Skeletal muscle tissue (tissue), 4 donors: ENCODE data around the gene CXXC5. TPM values are rescaled to one million over a fixed set of nuclear protein-coding genes. Genes with fewer than 3 reads are reported as not detected.

Source experiments
- H3K27ac ChIP-seq: one replicate; pipeline ENCODE4 v1.7.0; 2013; ENCODE audit warnings: mild to moderate bottlenecking, low read depth, low read length, inconsistent platforms
- H3K27me3 ChIP-seq, 3 donors: one replicate each; pipeline ENCODE4 v1.7.0; 2013; ENCODE audit warnings: low read length in 3 of 3; ENCODE audit not compliant: control insufficient read depth in 3 of 3, insufficient read depth in 3 of 3
- H3K36me3 ChIP-seq, 3 donors: one replicate each; pipeline ENCODE4 v1.7.0; 2013; ENCODE audit warnings: low read length in 3 of 3; ENCODE audit not compliant: control insufficient read depth in 3 of 3, insufficient read depth in 3 of 3
- H3K4me1 ChIP-seq, 3 donors: one replicate each; pipeline ENCODE4 v1.7.0; 2013; ENCODE audit warnings: low read length in 3 of 3, mild to moderate bottlenecking in 3 of 3; ENCODE audit not compliant: control insufficient read depth in 3 of 3, insufficient read depth in 3 of 3
- H3K4me3 ChIP-seq, 3 donors: one replicate each; pipeline ENCODE4 v1.7.0; 2013; ENCODE audit warnings: low read length in 3 of 3
- H3K9ac ChIP-seq, 3 donors: one replicate each; pipeline ENCODE4 v1.7.0; 2013; ENCODE audit warnings: low read length in 3 of 3, mild to moderate bottlenecking in 3 of 3, moderate library complexity in 2 of 3, low read depth in 1 of 3
- H3K9me3 ChIP-seq, 3 donors: one replicate each; pipeline ENCODE4 v1.7.0; 2013; ENCODE audit warnings: low read length in 3 of 3; ENCODE audit not compliant: control insufficient read depth in 3 of 3
- total RNA-seq: library from RNA; depleted of rRNA; stranded (reverse); fragments of >200 nt; gene quantifications from one replicate; pipeline ENCODE4 v1.2.3, GENCODE V29; 2014
- donor health status: Osteomylitis.

CXXC5 gene
- total RNA-seq, 1 donor from 2014 or later = 66.8 TPM

- H3K9ac ChIP-seq = peak overlapping the region; percentile 79 to 95 (median 95)
- no peaks in the 10 kb centered on the region for H3K36me3 ChIP-seq
- no peaks in the 10 kb centered on the region for H3K27me3 ChIP-seq
- H3K27ac ChIP-seq = peak overlapping the region; percentile 98
- peaks cover 67 to 77% (median 76%) of the 10 kb centered on the region in 3 donors for H3K4me1 ChIP-seq
- H3K9me3 ChIP-seq = no peaks in the 10 kb centered on the region
- peak overlapping the region; percentile 64 to 83 (median 74) for H3K4me3 ChIP-seq
These were observed 10.6 kb upstream of the CXXC5 start for GRCh38 chr5:139637438-139638089.

GRCh38 chr5:139638090-139638735 lies 9.9 kb upstream of the CXXC5 start:
- Histone ChIP-seq H3K4me3 (peak overlapping the region; percentile 64 to 83 (median 74)), H3K27me3 (no peaks in the 10 kb centered on the region), H3K9me3 (no peaks in the 10 kb centered on the region), H3K27ac (peak overlapping the region; percentile 98), H3K4me1 (peaks cover 71 to 82% (median 82%) of the 10 kb centered on the region in 3 donors), H3K9ac (peak overlapping the region; percentile 79 to 95 (median 95)), H3K36me3 (no peaks in the 10 kb centered on the region)

DNA sequence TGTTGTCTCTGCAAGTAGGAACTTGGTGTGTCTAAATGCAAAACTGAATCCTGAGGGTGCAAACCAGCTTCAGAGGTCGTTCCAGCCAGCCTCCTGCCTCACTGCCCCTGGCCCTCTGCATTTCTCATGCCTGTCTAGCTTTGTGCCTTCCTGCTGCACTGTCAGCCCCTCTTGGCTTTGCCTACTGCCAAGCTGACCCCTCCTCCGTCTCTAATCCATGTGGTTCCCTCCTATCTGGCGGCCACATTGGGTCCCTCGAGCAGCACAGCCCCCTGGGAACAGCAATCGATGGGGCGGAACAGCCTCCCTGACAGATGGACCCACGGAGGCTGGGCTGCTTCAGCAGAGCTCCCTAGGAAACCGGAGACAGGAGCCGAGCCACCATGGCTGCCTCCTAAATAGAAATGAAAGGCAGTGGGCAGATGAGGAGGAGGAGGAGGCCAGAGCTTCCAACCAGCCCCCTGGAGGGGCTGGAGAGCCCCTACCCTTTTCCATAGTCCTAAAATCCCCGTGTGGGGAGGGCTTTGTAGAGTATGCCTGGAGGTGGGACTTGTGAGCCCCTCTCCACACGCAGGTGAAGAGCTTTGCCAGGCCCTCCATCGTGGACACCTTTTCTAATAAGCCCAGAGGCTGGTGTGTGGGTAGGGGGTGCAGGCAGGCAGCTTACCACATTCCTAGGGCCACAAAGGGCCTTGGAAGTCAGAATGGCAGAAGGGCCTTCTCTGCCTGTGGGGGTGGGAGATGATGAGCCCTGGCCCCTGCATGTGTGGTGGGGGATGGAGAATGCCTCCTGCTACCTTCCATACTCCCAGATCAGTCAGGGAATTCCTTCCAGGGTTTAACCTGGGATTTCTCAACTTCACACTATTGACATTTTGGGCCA lies 9.2 kb upstream of the CXXC5 start:
- H3K9ac ChIP-seq = peak overlapping the region; percentile 79 to 95 (median 95)
- H3K9me3 ChIP-seq = no peaks in the 10 kb centered on the region
- peaks cover 78 to 84% (median 82%) of the 10 kb centered on the region in 3 donors for H3K4me1 ChIP-seq
- H3K27ac ChIP-seq = peak overlapping the region; percentile 98
- H3K27me3 ChIP-seq = no peaks in the 10 kb centered on the region
- peak overlapping the region; percentile 64 to 83 (median 74) for H3K4me3 ChIP-seq
- no peaks in the 10 kb centered on the region for H3K36me3 ChIP-seq

- Histone ChIP-seq H3K9ac (peak overlapping the region; percentile 66 to 95 (median 95)), H3K4me3 (peak overlapping the region; percentile 51 to 63 (median 57)), H3K27me3 (no peaks in the 10 kb centered on the region), H3K36me3 (no peaks in the 10 kb centered on the region), H3K9me3 (no peaks in the 10 kb centered on the region), H3K4me1 (peaks cover 80 to 89% (median 86%) of the 10 kb centered on the region in 3 donors), H3K27ac (peak overlapping the region; percentile 98)
These were observed 8.3 kb upstream of the CXXC5 start for GRCh38 chr5:139639619-139640380.

DNA sequence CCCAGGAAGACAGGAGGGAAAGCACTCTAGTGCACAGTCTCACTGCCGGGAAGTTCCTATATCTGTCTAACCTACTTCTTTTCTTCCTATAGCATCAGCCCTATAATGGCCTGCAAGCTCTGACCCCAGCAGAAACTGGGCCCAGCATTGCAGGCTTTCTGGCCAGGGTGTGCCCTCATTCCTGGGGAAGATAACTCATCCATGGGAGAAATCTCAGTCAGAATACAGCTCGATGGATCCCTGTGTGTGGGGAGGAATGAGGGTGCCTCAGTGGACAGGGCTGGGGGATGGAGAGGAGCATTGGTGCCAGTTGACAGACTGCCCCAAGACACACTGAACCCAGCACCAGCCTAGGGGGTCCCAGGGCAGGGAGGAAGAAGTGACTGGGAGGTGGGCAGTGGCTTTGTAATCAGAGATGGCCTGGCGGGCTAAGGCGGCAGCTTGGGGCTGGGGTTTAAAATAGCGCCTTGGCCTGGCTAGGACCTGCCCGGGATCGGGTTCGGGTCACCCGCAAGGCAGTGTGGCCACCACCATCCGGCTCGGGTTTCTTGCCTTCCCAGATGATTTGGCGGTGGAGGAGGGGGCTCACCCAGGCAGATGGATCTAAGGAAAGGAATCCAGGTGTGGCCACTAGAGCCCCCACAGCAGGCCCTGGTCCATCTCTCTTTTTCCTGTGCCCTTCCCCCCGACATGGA lies 7.6 kb upstream of the CXXC5 start:
- Histone ChIP-seq H3K9me3 (no peaks in the 10 kb centered on the region), H3K4me3 (peak overlapping the region; percentile 25 to 63 (median 51)), H3K27me3 (no peaks in the 10 kb centered on the region), H3K4me1 (peaks cover 77 to 86% (median 82%) of the 10 kb centered on the region in 3 donors), H3K27ac (peak overlapping the region; percentile 98), H3K36me3 (no peaks in the 10 kb centered on the region), H3K9ac (peak overlapping the region; percentile 66 to 95 (median 85))

DNA sequence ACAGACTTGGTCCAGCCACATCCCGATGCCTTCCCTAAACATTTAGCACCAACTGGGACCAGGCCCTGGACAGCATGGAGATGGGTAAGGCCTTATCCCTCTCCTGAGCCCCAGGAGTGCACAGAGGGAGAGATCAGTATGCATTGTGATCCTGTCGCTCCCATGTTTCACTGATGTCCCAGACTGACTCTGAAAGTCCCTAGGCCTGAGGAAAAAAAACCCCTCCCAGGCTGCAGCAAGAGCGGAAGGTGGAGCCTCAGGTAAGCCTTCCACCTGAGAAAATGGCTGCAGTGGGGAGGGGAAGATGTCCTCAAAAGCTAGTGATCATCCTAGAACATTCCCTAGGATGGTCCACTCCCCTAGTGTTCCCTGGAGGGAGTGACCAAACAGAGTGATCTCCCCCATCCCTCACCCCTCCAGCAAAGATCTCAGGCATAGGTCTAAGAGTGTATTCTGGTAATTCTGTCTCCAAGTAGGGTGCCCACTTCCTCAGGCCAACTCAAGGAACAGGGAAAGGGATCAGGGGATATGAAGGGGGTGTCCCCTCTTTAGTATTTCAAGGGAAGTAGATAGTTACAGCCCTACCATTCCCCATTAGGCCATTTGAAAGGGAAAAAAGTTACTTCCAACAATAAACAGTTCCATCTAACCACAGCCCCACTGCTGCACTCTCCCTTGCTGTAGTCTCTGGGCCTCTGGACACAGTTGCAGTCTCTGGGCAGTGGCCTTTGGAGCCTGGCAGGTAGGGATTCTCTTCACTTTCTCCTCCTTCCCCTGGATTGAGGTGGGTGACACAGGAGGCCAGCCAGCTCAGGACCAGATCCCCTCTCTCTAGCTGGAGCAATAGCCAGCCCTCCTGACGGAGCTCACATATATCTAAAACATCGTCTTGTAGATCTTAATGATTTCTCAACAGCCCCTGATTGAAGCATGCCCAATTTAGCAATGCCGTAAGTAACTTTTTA lies 6.8 kb upstream of the CXXC5 start:
- Histone ChIP-seq H3K27ac (peak overlapping the region; percentile 98), H3K4me1 (peaks cover 70 to 80% (median 74%) of the 10 kb centered on the region in 3 donors), H3K4me3 (peak overlapping the region in 2 of 3 donors; percentile 25 to 63), H3K9ac (peak overlapping the region; percentile 66 to 85 (median 74)), H3K27me3 (no peaks in the 10 kb centered on the region), H3K9me3 (no peaks in the 10 kb centered on the region), H3K36me3 (no peaks in the 10 kb centered on the region)

DNA sequence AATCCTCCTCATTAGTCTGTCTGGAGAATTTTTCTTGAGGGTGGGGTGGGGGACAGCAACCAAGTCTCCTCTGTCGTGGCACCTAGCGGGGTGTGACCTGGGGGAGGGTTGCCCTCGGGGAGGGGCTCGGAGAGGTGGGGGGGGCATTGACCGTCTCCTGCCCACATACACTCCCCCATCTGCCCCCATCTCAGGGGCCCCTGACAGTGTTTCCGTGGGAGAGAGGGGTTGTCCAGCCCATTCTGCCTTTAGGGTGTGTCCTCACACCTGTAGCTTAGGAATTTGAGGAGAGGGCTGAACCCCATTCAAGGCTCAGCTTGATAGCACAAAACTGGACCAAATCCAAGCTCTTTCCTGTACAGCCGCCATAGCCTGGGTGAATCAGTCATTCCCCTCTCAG lies 5.9 kb upstream of the CXXC5 start:
- H3K36me3 ChIP-seq = no peaks in the 10 kb centered on the region
- no peaks in the 10 kb centered on the region for H3K9me3 ChIP-seq
- peaks cover 64 to 80% (median 72%) of the 10 kb centered on the region in 3 donors for H3K4me1 ChIP-seq
- no peak overlapping the region for H3K4me3 ChIP-seq
- peak overlapping the region in 2 of 3 donors; percentile 16 to 28 for H3K9ac ChIP-seq
- peak overlapping the region; percentile 98 for H3K27ac ChIP-seq
- H3K27me3 ChIP-seq = no peaks in the 10 kb centered on the region
